HEK293T (cell line): ENCODE measurements around the gene ARHGEF2.
"Not testable (repeated sequence)": the region's sequence is repeated elsewhere in the genome, so short reads cannot be mapped to it uniquely, and the experiment has no call there.

Experiments
- LEF1 ChIP-seq: fragments of 450-650 bp; IDR thresholded peaks from 2 replicates; pipeline ENCODE4 v1.6.1; 2017; ENCODE audit warnings: mild to moderate bottlenecking, borderline replicate concordance
- NFRKB ChIP-seq: fragments of 450-650 bp; IDR thresholded peaks from 2 replicates; pipeline ENCODE4 v1.6.1; 2016; ENCODE audit warnings: mild to moderate bottlenecking, moderate library complexity
- PKNOX1 ChIP-seq: fragments of 450-650 bp; IDR thresholded peaks from 2 replicates; pipeline ENCODE4 v1.6.1; 2016
- SP1 ChIP-seq: fragments of 450-650 bp; IDR thresholded peaks from 2 replicates; pipeline ENCODE4 v1.6.1; 2017
- SUZ12 ChIP-seq: fragments of 450-650 bp; IDR thresholded peaks from 2 replicates; pipeline ENCODE4 v1.6.1; 2016; ENCODE audit warnings: mild to moderate bottlenecking

- not testable (repeated sequence) for TF ChIP-seq SUZ12, SP1, PKNOX1, LEF1, NFRKB
Observed at GRCh38 chr1:155930725-155931124, 47.6 kb downstream of the ARHGEF2 start.
